ENCODE measurements around the gene IGSF8.

The IGSF8 gene

DNA sequence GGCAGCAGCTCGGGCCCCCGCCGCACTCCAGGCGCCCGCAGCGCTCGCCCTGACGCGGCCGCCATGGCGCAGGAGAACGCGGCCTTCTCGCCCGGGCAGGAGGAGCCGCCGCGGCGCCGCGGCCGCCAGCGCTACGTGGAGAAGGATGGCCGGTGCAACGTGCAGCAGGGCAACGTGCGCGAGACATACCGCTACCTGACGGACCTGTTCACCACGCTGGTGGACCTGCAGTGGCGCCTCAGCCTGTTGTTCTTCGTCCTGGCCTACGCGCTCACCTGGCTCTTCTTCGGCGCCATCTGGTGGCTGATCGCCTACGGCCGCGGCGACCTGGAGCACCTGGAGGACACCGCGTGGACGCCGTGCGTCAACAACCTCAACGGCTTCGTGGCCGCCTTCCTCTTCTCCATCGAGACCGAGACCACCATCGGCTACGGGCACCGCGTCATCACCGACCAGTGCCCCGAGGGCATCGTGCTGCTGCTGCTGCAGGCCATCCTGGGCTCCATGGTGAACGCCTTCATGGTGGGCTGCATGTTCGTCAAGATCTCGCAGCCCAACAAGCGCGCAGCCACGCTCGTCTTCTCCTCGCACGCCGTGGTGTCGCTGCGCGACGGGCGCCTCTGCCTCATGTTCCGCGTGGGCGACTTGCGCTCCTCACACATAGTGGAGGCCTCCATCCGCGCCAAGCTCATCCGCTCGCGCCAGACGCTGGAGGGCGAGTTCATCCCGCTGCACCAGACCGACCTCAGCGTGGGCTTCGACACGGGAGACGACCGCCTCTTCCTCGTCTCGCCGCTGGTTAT lies 14.2 kb downstream of the IGSF8 start (continued):
- TF ChIP-seq ZNF274 (IDR thresholded peaks at IDR 0.05; ENCODE audit: low read length): no peak
- no peak for TF ChIP-seq ZNF274 (tag by site-specific recombination; IDR thresholded peaks at IDR 0.05; ENCODE audit: borderline replicate concordance)
- no peak for TF ChIP-seq SALL2 (tag by site-specific recombination; IDR thresholded peaks at IDR 0.05; ENCODE audit: borderline replicate concordance)
- TF ChIP-seq CTCF (tag by site-specific recombination; IDR thresholded peaks at IDR 0.05): peak; percentile 60
- no peak for TF ChIP-seq ZEB2 (tag by site-specific recombination; IDR thresholded peaks at IDR 0.05)
- peak; percentile 18; the same call in 1 of the 2 replicates for TF ChIP-seq ZNF394 (tag by site-specific recombination; IDR thresholded peaks at IDR 0.05; ENCODE audit: borderline replicate concordance)
- no peak for TF ChIP-seq ZNF449 (tag by site-specific recombination; IDR thresholded peaks at IDR 0.05)
- TF ChIP-seq ZNF768 (tag by site-specific recombination; IDR thresholded peaks at IDR 0.05): no peak
- TF ChIP-seq IKZF3 (tag by site-specific recombination; IDR thresholded peaks at IDR 0.05): no peak
- TF ChIP-seq ZNF707 (tag by site-specific recombination; IDR thresholded peaks at IDR 0.05): no peak
- TF ChIP-seq SCRT2 (tag by site-specific recombination; IDR thresholded peaks at IDR 0.05): peak; percentile 20; the same call in 1 of the 2 replicates

- CTCF ChIA-PET: interaction anchor here (0.6 to 16.5 kb wide), 8 partner anchors 15 to 169 kb away, joined by 4 to 541 read pairs (median 6); partner anchors contain the start of gene PIGM
- no peaks in the 10 kb centered on the region for H3K36me3 ChIP-seq (ENCODE audit: control insufficient read depth in 2 of 2, insufficient read depth in 1 of 2, low read length in 2 of 2)
- no peaks in the 10 kb centered on the region for H3K4me1 ChIP-seq (ENCODE audit: control insufficient read depth, insufficient read depth, low read length)
- POLR2A ChIA-PET: interaction anchor here (1.1 kb wide), 1 partner anchor 14 kb away, joined by 3 read pairs; no protein-coding TSS in a partner anchor
- H3K9me3 ChIP-seq (ENCODE audit: control insufficient read depth, insufficient read depth, low read depth, low read length): no peaks in the 10 kb centered on the region
- no peak overlapping the region for H3K27ac ChIP-seq (ENCODE audit: extremely low read depth, low read depth, low read length)
- no peak overlapping the region for H3K4me3 ChIP-seq (ENCODE audit: low read depth, low read length)
- TF ChIP-seq ZNF341 (tag by site-specific recombination; IDR thresholded peaks at IDR 0.05; ENCODE audit: low read depth): peak; percentile 76
- TF ChIP-seq ZNF223 (tag by site-specific recombination; IDR thresholded peaks at IDR 0.05): no peak
- TF ChIP-seq PRDM10 (tag by site-specific recombination; IDR thresholded peaks at IDR 0.05): peak; percentile 77
These were observed 15.5 kb downstream of the IGSF8 start for GRCh38 chr1:160082926-160083325.

GRCh38 chr1:160082487-160082886 lies 15.9 kb downstream of the IGSF8 start:
- TF ChIP-seq ZFHX2 (tag by site-specific recombination; conservative IDR thresholded peaks at IDR 0.05) (peak; percentile 69), ZNF626 (tag by site-specific recombination; IDR thresholded peaks at IDR 0.05) (no peak), EGR2 (tag by site-specific recombination; IDR thresholded peaks at IDR 0.05; ENCODE audit: low read depth) (peak; percentile 65; the same call in 1 of the 2 replicates)
- TF ChIP-seq, protein P1, sequence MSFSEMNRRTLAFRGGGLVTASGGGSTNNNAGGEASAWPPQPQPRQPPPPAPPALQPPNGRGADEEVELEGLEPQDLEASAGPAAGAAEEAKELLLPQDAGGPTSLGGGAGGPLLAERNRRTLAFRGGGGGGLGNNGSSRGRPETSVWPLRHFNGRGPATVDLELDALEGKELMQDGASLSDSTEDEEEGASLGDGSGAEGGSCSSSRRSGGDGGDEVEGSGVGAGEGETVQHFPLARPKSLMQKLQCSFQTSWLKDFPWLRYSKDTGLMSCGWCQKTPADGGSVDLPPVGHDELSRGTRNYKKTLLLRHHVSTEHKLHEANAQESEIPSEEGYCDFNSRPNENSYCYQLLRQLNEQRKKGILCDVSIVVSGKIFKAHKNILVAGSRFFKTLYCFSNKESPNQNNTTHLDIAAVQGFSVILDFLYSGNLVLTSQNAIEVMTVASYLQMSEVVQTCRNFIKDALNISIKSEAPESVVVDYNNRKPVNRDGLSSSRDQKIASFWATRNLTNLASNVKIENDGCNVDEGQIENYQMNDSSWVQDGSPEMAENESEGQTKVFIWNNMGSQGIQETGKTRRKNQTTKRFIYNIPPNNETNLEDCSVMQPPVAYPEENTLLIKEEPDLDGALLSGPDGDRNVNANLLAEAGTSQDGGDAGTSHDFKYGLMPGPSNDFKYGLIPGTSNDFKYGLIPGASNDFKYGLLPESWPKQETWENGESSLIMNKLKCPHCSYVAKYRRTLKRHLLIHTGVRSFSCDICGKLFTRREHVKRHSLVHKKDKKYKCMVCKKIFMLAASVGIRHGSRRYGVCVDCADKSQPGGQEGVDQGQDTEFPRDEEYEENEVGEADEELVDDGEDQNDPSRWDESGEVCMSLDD (tag by site-specific recombination; IDR thresholded peaks at IDR 0.05): no peak
- CTCF ChIA-PET: interaction anchor here (0.6 to 16.5 kb wide), 11 partner anchors 15 to 216 kb away, joined by 3 to 541 read pairs (median 5); no protein-coding TSS in a partner anchor

More at GRCh38 chr1:160082487-160082886, 15.9 kb downstream of the IGSF8 start:
- Histone ChIP-seq H3K36me3 (ENCODE audit: control insufficient read depth in 2 of 2, insufficient read depth in 1 of 2, low read length in 2 of 2) (no peaks in the 10 kb centered on the region), H3K4me1 (ENCODE audit: control insufficient read depth, insufficient read depth, low read length) (no peaks in the 10 kb centered on the region), H3K9me3 (ENCODE audit: control insufficient read depth, insufficient read depth, low read depth, low read length) (no peaks in the 10 kb centered on the region), H3K27ac (ENCODE audit: extremely low read depth, low read depth, low read length) (no peak overlapping the region), H3K4me3 (ENCODE audit: low read depth, low read length) (no peak overlapping the region)
- POLR2A ChIA-PET: interaction anchor here (0.6 to 1.1 kb wide), 2 partner anchors 14 to 17 kb away, joined by 3 to 4 read pairs; no protein-coding TSS in a partner anchor
